Putamen (tissue), 1 donor: ENCODE results near the gene LIX1.
"Not testable (repeated sequence)": the region's sequence is repeated elsewhere in the genome, so short reads cannot be mapped to it uniquely, and the experiment has no call there.

Source experiments
- DNase-seq: peaks from one replicate; pipeline ENCODE4 v3.0.0-alpha.2; 2016; ENCODE audit warnings: low spot score

The LIX1 gene

GRCh38 chr5:97101189-97101910 is 41.1 kb downstream of the LIX1 start:
- peak; percentile 86 for DNase-seq

- DNase-seq, result peak; percentile 14
Observed at GRCh38 chr5:97100476-97100875, 41.9 kb downstream of the LIX1 start.

DNA sequence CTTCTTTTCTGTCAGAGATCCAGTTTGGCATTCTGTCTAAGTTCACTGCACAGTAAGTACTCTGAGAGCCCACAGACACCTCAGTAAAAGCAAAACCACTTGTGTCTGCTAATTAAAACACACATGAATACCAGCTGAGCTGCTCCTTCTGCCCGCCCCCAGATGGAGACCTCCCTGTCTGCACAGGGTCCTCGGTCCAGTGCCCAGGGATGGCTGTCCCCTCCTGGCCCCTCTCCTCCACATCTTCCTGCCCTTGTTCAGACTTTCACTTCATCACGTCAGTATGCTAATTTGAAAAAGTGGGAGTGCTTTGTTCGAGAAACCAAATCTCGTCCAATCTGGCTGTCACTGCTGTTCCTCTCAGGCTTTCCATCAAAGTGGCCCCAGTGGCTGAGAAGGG is 43.5 kb downstream of the LIX1 start:
- DNase-seq, result peak; percentile 7

DNA sequence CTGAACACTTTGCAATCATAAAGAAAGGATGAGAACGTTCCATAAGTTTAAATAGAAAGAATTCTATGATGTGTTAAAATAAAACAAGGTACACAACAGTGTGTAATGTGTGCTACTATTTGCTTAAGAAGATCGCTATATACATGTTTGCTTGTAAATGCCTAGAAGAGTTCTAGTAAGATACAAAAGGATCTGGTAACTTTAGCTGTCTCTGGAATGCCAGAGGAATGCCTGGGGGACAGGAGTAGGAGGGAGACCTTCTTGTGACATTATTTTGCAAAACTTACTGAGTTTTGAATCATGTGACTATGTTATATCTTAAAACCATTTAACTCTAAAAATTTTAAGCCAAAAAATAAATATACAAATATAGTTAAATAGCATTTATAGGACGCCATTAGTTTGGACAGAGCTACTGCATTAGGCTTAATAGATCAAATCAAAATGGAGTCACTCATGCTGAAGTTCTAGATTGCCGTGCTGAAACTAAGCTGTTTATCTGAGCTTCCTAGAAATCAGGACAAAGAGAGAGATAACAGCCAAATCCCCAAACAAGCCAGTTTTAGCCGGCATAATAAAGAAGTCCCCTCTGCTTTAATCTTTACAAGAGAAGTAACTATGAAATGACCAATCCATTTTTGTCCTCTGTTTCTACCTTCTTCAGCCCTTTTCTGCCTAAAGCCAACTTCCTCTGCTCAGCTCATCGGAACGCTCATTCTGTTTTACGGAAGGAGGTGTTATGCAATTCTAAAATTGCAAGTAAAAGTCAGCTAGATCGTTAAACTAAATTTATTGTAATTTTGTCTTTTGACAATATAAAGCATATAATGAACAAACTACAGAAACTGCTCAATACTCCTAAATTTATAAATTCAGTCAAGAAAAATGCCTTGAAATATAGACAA is 44.8 kb downstream of the LIX1 start:
- no peak for DNase-seq

GRCh38 chr5:97096846-97097245 is 45.6 kb downstream of the LIX1 start:
- no peak for DNase-seq

- no peak for DNase-seq
Observed at GRCh38 chr5:97096191-97096590, 46.2 kb downstream of the LIX1 start.

- DNase-seq, result no peak
Observed at GRCh38 chr5:97095318-97095732, 47.1 kb downstream of the LIX1 start.

GRCh38 chr5:97094579-97095317 is 47.7 kb downstream of the LIX1 start:
- DNase-seq, result no peak

DNA sequence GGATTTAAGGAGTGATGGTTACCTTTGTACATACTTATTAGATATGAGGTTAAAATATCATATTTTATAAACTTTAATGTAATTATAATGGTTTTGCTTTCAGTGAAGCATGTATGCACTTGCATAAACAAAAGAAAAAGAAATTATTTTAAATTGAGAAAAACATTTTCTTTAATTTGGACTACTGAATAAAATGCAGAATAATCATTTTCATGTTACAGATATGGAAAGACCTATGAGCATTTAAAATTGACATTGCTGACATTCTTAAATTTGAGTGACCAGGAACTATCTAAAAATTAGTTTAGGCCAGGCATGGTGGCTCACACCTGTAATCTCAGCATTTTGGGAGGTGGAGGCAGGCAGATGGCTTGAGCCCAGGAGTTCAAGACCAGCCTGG is 49.2 kb downstream of the LIX1 start:
- DNase-seq, result no peak

GRCh38 chr5:97090944-97091343 is 51.5 kb downstream of the LIX1 start:
- no peak for DNase-seq

GRCh38 chr5:97089149-97089801 is 53.1 kb downstream of the LIX1 start:
- DNase-seq, result no peak

- DNase-seq, result no peak
Observed at GRCh38 chr5:97088774-97089148, 53.6 kb downstream of the LIX1 start.

DNA sequence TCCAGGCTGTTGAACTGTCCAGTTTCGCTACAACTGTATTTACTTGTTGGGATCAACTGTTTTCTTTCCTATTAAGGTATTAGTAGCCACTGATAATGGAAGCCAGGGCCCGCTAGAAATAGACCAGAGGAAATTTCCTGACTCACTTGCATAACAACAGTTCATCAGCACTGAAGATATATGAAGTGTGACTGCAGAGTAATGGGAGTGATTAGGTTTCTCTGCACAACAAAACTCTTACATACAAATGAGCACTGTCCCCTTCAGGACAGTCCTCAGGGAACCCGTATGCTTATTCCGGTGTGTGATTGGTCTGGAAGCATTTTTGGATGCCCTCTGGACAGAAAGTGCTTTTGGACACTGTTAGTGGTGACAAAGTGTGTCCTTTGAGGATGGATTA is 55.3 kb downstream of the LIX1 start:
- DNase-seq, result no peak

- DNase-seq, result no peak
Observed at GRCh38 chr5:97085459-97086181, 56.8 kb downstream of the LIX1 start.

DNA sequence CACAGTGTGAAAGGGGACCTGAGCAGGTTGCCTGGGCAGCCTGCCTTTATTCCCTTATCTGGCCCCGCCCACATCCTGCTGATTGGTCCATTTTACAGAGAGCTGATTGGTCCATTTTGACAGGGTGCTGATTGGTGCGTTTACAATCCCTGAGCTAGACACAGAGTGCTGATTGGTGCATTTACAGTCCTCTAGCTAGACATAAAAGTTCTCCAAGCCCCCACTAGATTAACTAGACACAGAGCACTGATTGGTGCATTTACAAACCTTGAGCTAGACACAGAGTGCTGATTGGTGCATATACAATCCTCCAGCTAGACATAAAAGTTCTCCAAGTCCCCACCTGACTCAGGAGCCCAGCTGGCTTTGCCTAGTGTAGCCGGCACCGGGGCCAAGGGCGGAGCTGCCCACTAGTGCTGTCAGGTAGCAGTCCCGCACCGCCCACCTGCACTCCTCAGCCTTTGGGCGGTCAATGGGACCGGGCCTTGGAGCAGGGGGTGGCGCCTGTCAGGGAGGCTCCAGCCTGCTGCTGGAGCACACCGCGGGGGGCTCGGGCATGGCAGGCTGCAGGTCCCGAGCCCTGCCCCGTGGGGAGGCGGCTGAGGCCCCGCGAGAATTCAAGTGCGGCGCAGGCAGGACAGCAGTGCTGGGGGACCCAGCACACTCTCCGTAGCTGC is 57.5 kb downstream of the LIX1 start:
- not testable (repeated sequence) for DNase-seq

DNA sequence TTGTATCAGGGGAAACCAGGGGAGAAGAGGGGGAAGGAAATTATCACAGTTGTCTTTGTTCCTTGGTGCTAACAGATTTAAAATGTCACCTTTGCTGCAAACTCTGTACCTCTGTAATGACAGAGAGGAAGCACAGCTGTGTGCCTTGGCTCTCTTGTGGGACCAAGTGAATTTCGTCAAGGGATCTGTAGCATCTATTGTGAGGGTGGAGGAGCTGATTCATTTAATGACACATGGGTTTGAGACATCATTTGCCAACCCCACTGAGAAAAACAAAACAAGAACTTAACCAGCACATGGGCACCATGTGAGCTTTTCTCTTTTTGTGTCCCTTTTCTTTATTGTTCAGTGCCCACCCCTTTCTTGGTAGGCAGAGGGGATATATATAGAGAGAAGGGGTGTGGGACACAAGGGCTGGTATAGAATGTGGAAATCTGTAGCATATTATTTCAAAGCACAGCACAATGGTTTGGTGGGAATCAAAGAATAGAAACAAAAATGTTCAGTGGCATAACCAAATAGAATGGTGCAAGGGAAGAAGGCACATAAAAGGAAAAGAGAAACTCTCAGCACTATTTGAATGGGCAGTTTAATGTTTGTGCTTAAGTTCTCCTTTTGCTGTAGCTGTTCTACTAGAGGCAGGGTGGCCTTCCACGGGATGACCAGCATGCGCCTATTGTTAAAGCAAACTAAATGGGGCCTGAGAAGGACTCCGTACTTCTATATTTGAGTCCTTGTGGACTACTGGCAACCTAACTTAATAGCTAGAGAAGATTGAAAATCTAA is 63.3 kb downstream of the LIX1 start:
- no peak for DNase-seq

- no peak for DNase-seq
Observed at GRCh38 chr5:97077246-97077645, 65.2 kb downstream of the LIX1 start.

DNA sequence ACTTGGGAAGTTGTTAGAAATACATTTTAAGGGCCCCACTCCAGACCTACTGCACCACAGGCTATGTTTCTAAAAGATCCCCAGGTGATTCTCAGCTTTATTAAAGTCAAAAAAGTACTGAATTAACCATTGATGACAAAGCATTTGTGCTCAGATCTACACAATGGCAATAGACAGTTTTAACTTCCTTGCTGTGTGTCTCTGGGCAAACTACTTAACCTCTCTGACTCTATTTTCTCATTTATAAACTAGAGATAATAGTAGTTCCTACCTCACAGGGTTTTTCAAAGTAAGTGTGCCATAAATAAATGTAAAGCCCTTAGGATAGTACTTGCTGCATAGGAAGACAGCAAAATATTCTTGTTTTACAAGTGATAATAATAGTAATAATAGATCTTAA is 66.3 kb downstream of the LIX1 start:
- no peak for DNase-seq

GRCh38 chr5:97075649-97076048 is 66.8 kb downstream of the LIX1 start:
- no peak for DNase-seq

GRCh38 chr5:97074859-97075489 is 67.4 kb downstream of the LIX1 start:
- DNase-seq, result no peak
